Smooth muscle cell (in vitro differentiated cells): ENCODE data around the gene INAFM1. TPM values are rescaled to one million over a fixed set of nuclear protein-coding genes. Genes with fewer than 3 reads are reported as not detected.
"Not testable (repeated sequence)": the region's sequence is repeated elsewhere in the genome, so short reads cannot be mapped to it uniquely, and the experiment has no call there.

ENCODE experiments used
- DNase-seq: peaks from one replicate; lab custom pipeline; 2025; ENCODE audit not compliant: unreplicated experiment; lab: John Stamatoyannopoulos, UW
- H2AFZ ChIP-seq: fragments of 200-600 bp; sonication (generic); 2 replicates; pipeline ENCODE4 v1.6.0; 2016; ENCODE audit warnings: antibody characterized with exemption, low read depth, mild to moderate bottlenecking
- H3F3A ChIP-seq: fragments of 200-600 bp; sonication (generic); 2 replicates; pipeline ENCODE4 v1.6.0; 2017; ENCODE audit warnings: antibody characterized with exemption, low read depth
- H3K27ac ChIP-seq: fragments of 200-600 bp; sonication (generic); 2 replicates; pipeline ENCODE4 v1.5.1; 2016; ENCODE audit warnings: low read depth, mild to moderate bottlenecking
- H3K27me3 ChIP-seq: fragments of 200-600 bp; sonication (generic); 2 replicates; pipeline ENCODE4 v1.6.1; 2016; ENCODE audit warnings: low read depth, mild to moderate bottlenecking
- H3K36me3 ChIP-seq: fragments of 200-600 bp; sonication (generic); 2 replicates; pipeline ENCODE4 v1.5.1; 2016; ENCODE audit warnings: low read depth
- H3K4me1 ChIP-seq: fragments of 200-600 bp; sonication (generic); 2 replicates; pipeline ENCODE4 v1.5.1; 2016; ENCODE audit warnings: low read depth
- H3K4me2 ChIP-seq: fragments of 200-600 bp; sonication (generic); 2 replicates; pipeline ENCODE4 v1.6.0; 2016; ENCODE audit warnings: mild to moderate bottlenecking
- H3K4me3 ChIP-seq: fragments of 200-600 bp; sonication (generic); 2 replicates; pipeline ENCODE4 v1.5.1; 2016; ENCODE audit warnings: mild to moderate bottlenecking
- H3K79me2 ChIP-seq: fragments of 200-600 bp; sonication (generic); 2 replicates; pipeline ENCODE4 v1.6.0; 2016; ENCODE audit warnings: low read depth, mild to moderate bottlenecking
- H3K9ac ChIP-seq: fragments of 200-600 bp; sonication (generic); 2 replicates; pipeline ENCODE4 v1.6.0; 2016; ENCODE audit warnings: low read depth
- H3K9me3 ChIP-seq: fragments of 200-600 bp; sonication (generic); replicated peaks from 2 replicates; pipeline ENCODE4 v1.5.1; 2016; ENCODE audit warnings: low read depth
- H4K20me1 ChIP-seq: fragments of 200-600 bp; sonication (generic); 2 replicates; pipeline ENCODE4 v1.6.0; 2016; ENCODE audit warnings: low read depth
- CTCF ChIP-seq: fragments of 200-600 bp; sonication (generic); IDR thresholded peaks from 2 replicates; pipeline ENCODE4 v1.5.1; 2017; ENCODE audit warnings: borderline replicate concordance, mild to moderate bottlenecking, antibody characterized with exemption; ENCODE audit not compliant: insufficient read depth, poor library complexity, severe bottlenecking
- WGBS: methylation state at CpG from one replicate; pipeline ENCODE4 v1.1.7; 2016; ENCODE audit warnings: low lambda C conversion rate; 5-methylcytosine and 5-hydroxymethylcytosine counted together
- polyA plus RNA-seq: library from polyadenylated mRNA; unstranded; fragments of >200 nt; fragmentation: Nextera tagmentation; extraction: Ambion mirVana; gene quantifications from 2 replicates; pipeline ENCODE4 v1.2.1, GENCODE V29; 2016
- total RNA-seq: library from RNA; depleted of rRNA; stranded (reverse); fragments of >200 nt; gene quantifications from 2 replicates; pipeline ENCODE4 v1.2.3, GENCODE V29; 2014

Gene INAFM1
- total and polyA plus RNA-seq, 2 experiments from 2014 or later, result 7.2 to 29.7 TPM

- peaks cover 15% of the 10 kb centered on the region for H3F3A ChIP-seq
- no peaks in the 10 kb centered on the region for H3K79me2 ChIP-seq
- no peaks in the 10 kb centered on the region for H3K27me3 ChIP-seq
- TF ChIP-seq CTCF, result peak; percentile 98
- no peaks in the 10 kb centered on the region for H3K36me3 ChIP-seq
- no peaks in the 10 kb centered on the region for H4K20me1 ChIP-seq
- H3K4me2 ChIP-seq, result peak overlapping the region; percentile 64
- peaks cover 4% of the 10 kb centered on the region for H3K4me1 ChIP-seq
- H3K9me3 ChIP-seq, result no peaks in the 10 kb centered on the region
- H3K4me3 ChIP-seq, result peak overlapping the region; percentile 37
- 2% methylated on average over 45 of the region's 46 CpGs for WGBS
- H2AFZ ChIP-seq, result no peak overlapping the region
- peak overlapping the region; percentile 84 for H3K27ac ChIP-seq
- H3K9ac ChIP-seq, result peak overlapping the region; percentile 74
- DNase-seq, result peak; percentile 89
These were observed 30.7 kb upstream of the INAFM1 start for GRCh38 chr19:47243776-47244547.

GRCh38 chr19:47247308-47247990 is 27.2 kb upstream of the INAFM1 start:
- Histone ChIP-seq H3F3A (peaks cover 4% of the 10 kb centered on the region), H4K20me1 (no peaks in the 10 kb centered on the region), H3K4me1 (no peaks in the 10 kb centered on the region), H3K27ac (no peak overlapping the region), H3K36me3 (no peaks in the 10 kb centered on the region), H3K27me3 (no peaks in the 10 kb centered on the region), H3K4me2 (peak overlapping the region; percentile 22), H3K9ac (no peak overlapping the region), H3K4me3 (no peak overlapping the region), H2AFZ (no peak overlapping the region), H3K79me2 (no peaks in the 10 kb centered on the region), H3K9me3 (no peaks in the 10 kb centered on the region)
- WGBS, result 43% methylated on average over 25 of the region's 25 CpGs
- peak; percentile 45 for DNase-seq
- TF ChIP-seq CTCF, result peak; percentile 88

- not testable (repeated sequence) for DNase-seq, H3K27me3 ChIP-seq, H3K36me3 ChIP-seq, H3K4me1 ChIP-seq, H3F3A ChIP-seq, H3K4me3 ChIP-seq, H2AFZ ChIP-seq, H3K9ac ChIP-seq, H3K4me2 ChIP-seq, H3K79me2 ChIP-seq, H3K9me3 ChIP-seq, H4K20me1 ChIP-seq
- 94% methylated on average over 8 of the region's 8 CpGs for WGBS
- H3K27ac ChIP-seq, result peak overlapping the region; percentile 61
These were observed 21.7 kb upstream of the INAFM1 start for GRCh38 chr19:47253016-47253415.

GRCh38 chr19:47253467-47253881 is 21.2 kb upstream of the INAFM1 start:
- peak overlapping the region; percentile 61 for H3K27ac ChIP-seq
- 35% methylated on average over 3 of the region's 3 CpGs for WGBS
- no peaks in the 10 kb centered on the region for H3K27me3 ChIP-seq
- no peaks in the 10 kb centered on the region for H3K9me3 ChIP-seq
- H3K9ac ChIP-seq, result no peak overlapping the region
- no peak for DNase-seq
- H3K36me3 ChIP-seq, result no peaks in the 10 kb centered on the region
- no peak for TF ChIP-seq CTCF
- peaks cover 6% of the 10 kb centered on the region for H3K79me2 ChIP-seq
- peaks cover 4% of the 10 kb centered on the region for H3F3A ChIP-seq
- peaks cover 8% of the 10 kb centered on the region for H3K4me1 ChIP-seq
- peak overlapping the region; percentile 43 for H3K4me2 ChIP-seq
- H4K20me1 ChIP-seq, result no peaks in the 10 kb centered on the region
- no peak overlapping the region for H2AFZ ChIP-seq
- no peak overlapping the region for H3K4me3 ChIP-seq
